Activated CD4-positive, CD25-positive, alpha-beta regulatory T cell treated with anti-CD3 and anti-CD28 coated beads, Interleukin-2, amount 50 U/mL, for 72 hours (primary cell): ENCODE results near the gene MIB1.
"Not testable (repeated sequence)": the region's sequence is repeated elsewhere in the genome, so short reads cannot be mapped to it uniquely, and the experiment has no call there.

ENCODE experiments used
- DNase-seq: peaks from one replicate; pipeline ENCODE4 v3.0.0; 2021

MIB1 gene

GRCh38 chr18:21745231-21745630 lies 4.6 kb downstream of the MIB1 start:
- no peak for DNase-seq

- DNase-seq: no peak
Observed at GRCh38 chr18:21747268-21747667, 6.7 kb downstream of the MIB1 start.

DNA sequence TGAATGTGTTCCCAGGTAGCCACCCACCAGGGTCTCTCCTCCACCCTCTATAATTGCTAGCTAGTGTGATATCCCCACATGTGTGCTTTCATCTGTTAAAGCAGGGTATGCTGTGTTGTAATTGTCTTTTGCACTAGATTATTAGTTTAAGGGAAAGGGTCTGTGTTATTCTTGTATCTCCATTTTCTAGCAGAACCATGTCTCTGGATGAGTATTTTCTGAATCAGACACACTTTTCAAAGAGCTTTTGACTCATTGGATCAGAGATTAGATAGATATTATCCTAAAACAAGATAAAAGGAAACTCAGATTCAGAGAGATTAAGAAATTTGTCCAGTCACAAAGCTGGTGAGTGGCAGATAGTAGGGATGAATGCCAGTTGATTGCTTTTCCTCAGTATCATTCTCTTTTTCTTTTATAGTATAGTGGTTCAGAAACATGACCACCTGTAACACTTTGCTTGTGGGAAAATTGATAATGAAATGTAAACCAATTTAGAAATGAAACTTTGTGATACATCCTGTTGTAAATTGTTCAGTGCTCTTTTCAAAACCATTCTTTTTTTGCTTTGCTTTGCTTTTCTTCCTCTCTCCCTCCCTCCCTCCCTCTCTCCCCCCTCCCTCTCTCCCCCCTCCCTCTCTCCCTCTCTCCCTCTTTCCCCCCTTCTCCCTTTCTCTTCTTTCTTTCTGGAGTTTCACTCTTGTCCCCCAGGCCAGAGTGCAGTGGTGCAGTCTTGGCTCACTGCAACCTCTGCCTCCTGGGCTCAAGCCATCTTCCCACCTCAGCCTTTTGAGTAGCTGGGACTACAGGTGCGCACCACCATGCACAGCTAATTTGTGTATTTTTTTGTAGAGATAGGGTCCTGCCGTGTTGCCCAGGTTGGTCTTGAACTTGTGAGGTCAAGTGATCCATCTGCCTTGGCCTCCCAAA lies 7.4 kb downstream of the MIB1 start:
- DNase-seq: no peak

DNA sequence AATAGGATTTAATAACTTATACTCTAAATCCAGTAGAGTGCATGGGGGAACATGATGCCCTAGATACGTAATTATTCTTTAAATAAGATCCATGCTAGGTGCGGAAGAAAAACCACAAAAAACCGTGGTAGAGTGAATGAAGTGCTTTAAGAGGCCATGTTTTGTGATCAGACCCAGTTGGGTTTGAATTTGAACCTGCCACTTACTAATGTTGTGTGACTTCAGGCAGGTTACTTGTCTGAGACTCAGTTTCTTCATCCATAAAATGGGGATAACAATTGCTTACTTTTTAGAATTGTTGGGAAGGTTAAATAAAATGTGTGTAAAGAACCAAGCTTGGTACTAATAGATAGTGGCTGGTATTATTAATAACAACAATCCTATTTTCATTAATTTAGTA lies 17.2 kb downstream of the MIB1 start:
- DNase-seq: no peak

DNA sequence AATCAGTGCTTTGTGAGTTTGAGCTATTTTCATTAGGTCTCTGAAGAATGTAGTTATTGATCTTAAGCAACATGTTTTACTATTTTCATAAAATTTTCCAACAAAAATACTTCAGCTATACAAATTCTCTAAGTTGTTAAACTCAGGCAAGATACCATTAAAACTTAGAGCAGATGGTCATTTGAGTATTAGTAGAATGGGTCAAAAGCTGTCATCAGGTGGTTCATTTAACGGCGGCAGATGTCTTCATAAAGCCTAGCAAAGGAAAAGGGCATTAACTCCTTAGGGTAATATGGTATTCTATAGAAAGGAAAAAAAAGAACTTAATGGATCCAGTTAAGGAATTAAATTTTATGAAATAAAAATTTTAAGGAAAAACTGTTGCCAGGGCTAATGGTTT lies 19.2 kb downstream of the MIB1 start:
- DNase-seq: no peak

DNA sequence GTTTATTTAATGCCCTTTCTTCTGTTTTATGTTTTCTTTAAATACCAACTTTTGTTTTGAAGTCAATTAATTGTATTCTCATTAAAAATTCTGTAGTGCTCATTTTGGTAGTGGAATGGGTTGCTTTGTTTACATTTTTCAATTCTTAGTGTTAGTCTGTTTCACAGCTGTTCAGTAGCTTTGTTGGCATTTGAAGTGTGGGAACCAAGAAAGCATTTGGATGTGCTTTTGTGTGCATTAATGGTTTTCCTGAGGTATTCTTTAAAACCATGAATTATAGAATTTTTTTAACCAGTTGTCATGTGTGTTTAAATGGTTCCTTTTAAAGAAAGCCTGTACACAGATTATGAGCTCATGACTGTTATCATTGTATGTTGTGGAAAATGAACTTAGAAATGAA lies 19.7 kb downstream of the MIB1 start:
- no peak for DNase-seq

GRCh38 chr18:21761471-21762115 lies 21.0 kb downstream of the MIB1 start:
- DNase-seq: no peak

DNA sequence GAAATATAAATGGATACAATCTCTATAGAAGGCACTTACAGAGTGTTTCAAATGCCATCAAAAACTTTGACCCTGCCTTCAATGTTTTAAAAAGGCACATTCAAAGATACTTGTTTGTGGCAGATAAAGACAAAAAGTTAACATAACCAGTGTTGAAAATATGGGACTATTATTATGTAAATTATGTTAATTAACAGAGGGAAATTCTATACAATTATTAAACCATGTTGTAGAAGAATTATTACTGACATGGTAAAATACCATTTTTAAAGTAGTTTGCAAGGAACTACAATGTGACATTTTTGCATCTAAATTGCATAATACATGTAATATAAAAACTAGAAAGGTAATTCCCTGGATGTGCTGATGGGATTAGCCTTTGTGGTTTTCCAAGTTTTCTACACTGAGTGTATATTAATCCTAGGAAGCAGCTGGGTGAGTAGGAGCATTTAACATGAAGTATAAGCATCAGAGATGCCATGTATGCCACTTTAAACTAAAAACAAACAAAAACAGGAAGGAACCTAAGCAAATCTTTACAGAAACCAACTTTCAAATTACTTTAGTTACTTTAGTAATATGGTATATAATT lies 21.7 kb downstream of the MIB1 start:
- no peak for DNase-seq

DNA sequence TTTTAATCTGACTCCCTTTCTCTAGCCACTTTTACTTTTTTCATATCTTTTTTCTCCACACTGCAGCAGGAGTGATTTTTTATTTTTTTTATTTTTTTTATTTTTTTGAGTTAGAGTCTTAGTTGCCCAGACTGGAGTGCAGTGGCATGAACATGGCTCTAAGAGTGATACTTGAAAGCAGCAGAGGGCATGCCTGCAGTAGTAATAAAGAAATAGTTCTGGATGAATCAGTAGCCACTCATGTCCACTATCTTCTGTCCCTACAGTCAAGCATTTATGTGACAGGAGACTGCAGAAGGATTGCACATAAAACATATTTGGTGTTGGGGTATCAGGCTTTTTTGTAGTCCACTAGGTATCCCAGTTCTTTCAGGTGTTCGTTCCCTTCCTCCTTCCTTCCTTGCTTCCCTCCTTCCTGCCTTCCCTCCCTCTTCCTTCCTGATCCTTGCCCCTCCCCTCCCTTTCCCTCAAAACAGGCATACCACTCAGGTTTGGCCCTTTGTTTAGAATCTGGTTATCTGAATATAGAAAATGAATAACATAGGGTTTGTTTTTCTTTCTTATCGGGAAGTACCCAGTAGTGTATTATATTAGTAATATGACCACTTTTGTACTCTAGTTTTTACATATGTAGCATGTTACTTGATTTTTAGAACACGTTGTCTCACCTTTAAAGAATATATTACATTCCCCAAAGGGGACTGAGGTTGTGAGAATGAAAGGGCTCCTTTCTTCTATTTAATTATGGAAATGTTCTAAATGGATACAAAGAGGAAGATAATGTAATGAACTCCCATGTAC lies 23.5 kb downstream of the MIB1 start:
- no peak for DNase-seq

DNA sequence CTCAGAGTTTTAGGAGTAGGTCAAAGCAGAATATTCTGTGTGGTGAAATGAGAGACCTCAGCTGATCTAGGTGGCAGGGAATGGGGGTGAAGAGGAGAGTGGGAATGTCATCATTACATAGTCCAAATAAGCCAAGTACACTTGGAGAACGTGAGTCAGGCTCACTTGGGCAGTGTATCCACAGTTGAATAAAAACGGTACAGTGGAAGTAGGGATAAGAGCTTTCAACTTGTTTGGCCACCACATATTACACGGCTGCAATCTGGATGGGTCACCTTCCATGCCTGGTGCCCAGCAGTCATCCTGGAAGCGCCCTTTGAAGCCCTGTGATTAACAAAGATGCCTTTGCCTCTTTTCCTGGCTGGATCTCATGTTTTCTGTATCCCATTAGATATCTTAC lies 28.6 kb downstream of the MIB1 start:
- no peak for DNase-seq

DNA sequence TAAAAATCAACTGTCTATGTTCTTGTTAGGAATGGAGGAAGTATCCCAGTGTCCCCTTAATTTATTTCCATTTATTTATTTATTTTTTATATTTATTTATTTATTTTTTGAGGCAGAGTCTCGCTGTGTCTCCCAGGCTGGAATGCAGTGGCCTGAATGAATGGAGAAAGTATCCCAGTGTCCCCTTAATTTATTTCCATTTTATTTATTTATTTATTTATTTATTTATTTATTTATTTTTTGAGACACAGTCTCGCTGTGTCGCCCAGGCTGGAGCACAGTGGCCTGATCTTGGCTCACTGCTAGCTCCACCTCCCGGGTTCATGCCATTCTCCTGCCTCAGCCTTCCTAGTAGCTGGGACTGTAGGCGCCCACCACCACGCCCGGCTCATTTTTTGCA lies 34.1 kb downstream of the MIB1 start:
- DNase-seq: no peak

GRCh38 chr18:21777814-21778213 lies 37.2 kb downstream of the MIB1 start:
- DNase-seq: no peak

DNA sequence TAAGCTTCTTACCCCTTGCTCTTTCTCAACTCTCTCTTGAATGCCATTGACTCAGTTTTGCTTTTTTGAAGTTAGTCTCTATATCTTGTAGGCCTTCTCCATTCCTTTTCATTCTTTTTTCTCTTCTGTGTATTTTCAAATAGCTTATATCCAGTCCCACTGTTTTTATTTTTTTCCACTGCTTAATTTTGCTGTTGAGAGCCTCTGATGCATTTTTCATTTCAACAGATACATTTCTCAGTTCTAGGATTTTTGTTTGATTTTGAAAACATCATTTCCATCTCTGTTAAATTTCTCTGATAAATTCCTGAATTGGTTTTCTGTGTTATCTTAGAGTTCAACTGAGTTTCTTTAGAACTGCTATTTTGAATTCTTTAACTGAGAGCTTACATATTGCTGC lies 45.9 kb downstream of the MIB1 start:
- DNase-seq: no peak

DNA sequence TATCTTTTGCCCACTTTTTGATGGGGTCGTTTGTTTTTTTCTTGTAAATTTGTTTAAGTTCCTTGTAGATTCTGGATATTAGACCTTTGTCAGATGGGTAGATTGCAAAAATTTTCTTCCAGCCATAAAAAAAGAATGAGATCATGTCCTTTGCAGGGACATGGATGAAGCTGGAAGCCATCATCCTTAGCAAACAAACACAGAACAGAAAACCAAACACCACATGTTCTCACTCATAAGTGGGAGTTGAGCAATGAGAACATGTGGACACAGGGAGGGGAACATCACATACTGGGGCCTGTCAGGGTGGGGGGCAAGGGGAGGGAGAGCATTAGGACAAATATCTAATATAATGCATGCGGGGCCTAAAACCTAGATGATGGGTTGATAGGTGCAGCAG lies 55.5 kb downstream of the MIB1 start:
- not testable (repeated sequence) for DNase-seq

- no peak for DNase-seq
Observed at GRCh38 chr18:21798126-21798525, 57.5 kb downstream of the MIB1 start.

- no peak for DNase-seq
Observed at GRCh38 chr18:21799721-21800120, 59.1 kb downstream of the MIB1 start.

DNA sequence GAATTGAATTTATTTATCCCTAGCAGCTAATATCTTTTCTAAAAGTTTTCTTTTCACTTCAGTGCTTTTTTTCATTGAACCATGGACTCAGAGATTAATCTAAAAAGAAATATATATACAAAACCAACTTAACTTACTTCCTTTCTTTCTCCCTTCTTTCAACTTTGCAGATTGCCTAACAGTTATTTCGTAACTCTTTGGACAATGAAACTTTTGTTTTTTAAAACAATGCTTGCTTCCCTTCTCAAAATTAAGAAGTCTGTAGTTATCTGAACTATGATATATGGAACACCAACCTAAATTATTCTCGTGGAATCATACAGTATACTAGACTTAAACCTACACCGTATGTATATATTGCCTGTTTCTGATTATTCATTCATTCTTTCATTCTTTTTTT lies 62.9 kb downstream of the MIB1 start:
- no peak for DNase-seq

- no peak for DNase-seq
Observed at GRCh38 chr18:21805771-21806366, 65.3 kb downstream of the MIB1 start.

DNA sequence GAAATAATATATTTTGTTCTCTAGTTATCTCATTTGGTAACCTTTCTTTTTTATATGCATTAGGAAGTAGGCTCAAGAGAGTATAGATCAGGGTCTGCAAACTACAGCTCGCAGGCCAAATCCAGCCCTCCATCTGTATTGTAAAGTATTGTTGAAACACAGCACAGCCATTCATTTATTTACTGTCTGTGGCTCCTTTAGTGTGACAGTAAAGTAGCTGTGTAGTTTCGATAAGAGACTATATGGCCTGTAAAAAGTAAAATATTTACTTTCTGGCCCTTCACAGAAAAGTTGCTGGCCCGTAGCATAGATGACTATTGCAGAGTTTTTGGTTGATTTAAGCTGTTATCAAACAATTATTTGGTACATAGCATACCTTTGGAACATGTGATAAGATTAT lies 67.6 kb downstream of the MIB1 start:
- DNase-seq: no peak

DNA sequence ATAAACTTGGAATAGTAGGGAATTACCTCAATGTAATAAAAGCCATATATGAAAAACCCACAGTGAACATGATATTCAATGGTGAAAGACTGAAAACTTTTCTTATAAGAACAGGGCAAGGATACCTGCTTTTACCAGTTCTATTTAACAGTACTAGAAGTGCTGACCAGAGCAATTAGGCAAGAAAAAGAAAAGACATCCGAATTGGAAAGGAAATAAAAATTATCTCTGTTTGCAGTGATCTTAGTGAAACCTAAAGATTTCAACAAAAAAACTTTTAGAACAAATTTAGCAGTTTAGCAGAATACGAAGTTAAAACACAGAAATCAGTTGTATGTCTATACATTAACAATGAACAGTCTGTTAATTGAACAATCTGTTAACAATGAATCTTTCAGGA lies 69.1 kb downstream of the MIB1 start:
- no peak for DNase-seq

- DNase-seq: no peak
Observed at GRCh38 chr18:21815101-21815500, 74.5 kb downstream of the MIB1 start.

GRCh38 chr18:21820033-21820810 lies 79.6 kb downstream of the MIB1 start:
- no peak for DNase-seq
